Measurements from ENCODE around the gene TMEM170A. TPM values are rescaled to one million over a fixed set of nuclear protein-coding genes. Genes with fewer than 3 reads are reported as not detected.
A peak's percentile ranks its signal among the peaks of the same experiment; 100 is the strongest.

Gene TMEM170A
- total and polyA plus RNA-seq, 10 of the 15 experiments (the other 5 are each of a cell fraction or from before 2014, with no cell fraction given): 7.3 to 28.2 (median 20.9) TPM

- TF ChIP-seq MEF2A (IDR thresholded peaks at IDR 0.05; ENCODE audit: insufficient read depth, low read depth, low read length) (0 out of 2 replicates have a peak, but pooled peaks have one; percentile 7), EZH2 (IDR thresholded peaks at IDR 0.05; ENCODE audit: borderline replicate concordance, control insufficient read depth, low read depth, low read length) (no peak), SPI1 (IDR thresholded peaks at IDR 0.05; ENCODE audit: borderline replicate concordance, insufficient read depth, low read depth, low read length) (no peak), HCFC1 (IDR thresholded peaks at IDR 0.05; ENCODE audit: low read length) (peak; percentile 53; the same call in 1 of the 2 replicates), EP300 (IDR thresholded peaks at IDR 0.05; ENCODE audit: borderline replicate concordance in 1 of 2, control insufficient read depth in 1 of 2, low read depth in 2 of 2, low read length in 2 of 2) (no peak), MTA2 (IDR thresholded peaks at IDR 0.05; ENCODE audit: low read depth) (no peak), IRF5 (IDR thresholded peaks at IDR 0.05; ENCODE audit: borderline replicate concordance) (no peak), ZNF592 (IDR thresholded peaks at IDR 0.05) (peak; percentile 91), CBX5 (IDR thresholded peaks at IDR 0.05; ENCODE audit: low read depth) (peak; percentile 72; the same call in 1 of the 2 replicates), NFXL1 (IDR thresholded peaks at IDR 0.05; ENCODE audit: borderline replicate concordance) (no peak), TCF12 (IDR thresholded peaks at IDR 0.05; ENCODE audit: low read depth, low read length) (peak; percentile 49; the same call in 1 of the 2 replicates), ATF7 (IDR thresholded peaks at IDR 0.05; ENCODE audit: low read depth) (peak; percentile 76), BACH1 (IDR thresholded peaks at IDR 0.05; ENCODE audit: borderline replicate concordance) (no peak; the same call in 1 of the 2 replicates), E4F1 (IDR thresholded peaks at IDR 0.05; ENCODE audit: borderline replicate concordance, partially characterized antibody) (peak; percentile 79), MAX (IDR thresholded peaks at IDR 0.05; ENCODE audit: low read depth, low read length) (peak; percentile 76; the same call in 1 of the 2 replicates), SREBF2 (IDR thresholded peaks at IDR 0.05; ENCODE audit: low read length) (peak; percentile 51), PBX3 (IDR thresholded peaks at IDR 0.05; ENCODE audit: insufficient replicate concordance, low read depth, low read length) (peak; percentile 93), POU2F2 (IDR thresholded peaks at IDR 0.05; ENCODE audit: borderline replicate concordance, low read depth, low read length) (no peak; the same call in 2 of the 3 replicates), ZNF622 (IDR thresholded peaks at IDR 0.05) (no peak)
These were observed at the start of gene TMEM170A (continued) for GRCh38 chr16:75464122-75464918.
